ENCODE data around the gene RERE.
"Not testable (repeated sequence)": the region's sequence is repeated elsewhere in the genome, so short reads cannot be mapped to it uniquely, and the experiment has no call there.

RERE gene

DNA sequence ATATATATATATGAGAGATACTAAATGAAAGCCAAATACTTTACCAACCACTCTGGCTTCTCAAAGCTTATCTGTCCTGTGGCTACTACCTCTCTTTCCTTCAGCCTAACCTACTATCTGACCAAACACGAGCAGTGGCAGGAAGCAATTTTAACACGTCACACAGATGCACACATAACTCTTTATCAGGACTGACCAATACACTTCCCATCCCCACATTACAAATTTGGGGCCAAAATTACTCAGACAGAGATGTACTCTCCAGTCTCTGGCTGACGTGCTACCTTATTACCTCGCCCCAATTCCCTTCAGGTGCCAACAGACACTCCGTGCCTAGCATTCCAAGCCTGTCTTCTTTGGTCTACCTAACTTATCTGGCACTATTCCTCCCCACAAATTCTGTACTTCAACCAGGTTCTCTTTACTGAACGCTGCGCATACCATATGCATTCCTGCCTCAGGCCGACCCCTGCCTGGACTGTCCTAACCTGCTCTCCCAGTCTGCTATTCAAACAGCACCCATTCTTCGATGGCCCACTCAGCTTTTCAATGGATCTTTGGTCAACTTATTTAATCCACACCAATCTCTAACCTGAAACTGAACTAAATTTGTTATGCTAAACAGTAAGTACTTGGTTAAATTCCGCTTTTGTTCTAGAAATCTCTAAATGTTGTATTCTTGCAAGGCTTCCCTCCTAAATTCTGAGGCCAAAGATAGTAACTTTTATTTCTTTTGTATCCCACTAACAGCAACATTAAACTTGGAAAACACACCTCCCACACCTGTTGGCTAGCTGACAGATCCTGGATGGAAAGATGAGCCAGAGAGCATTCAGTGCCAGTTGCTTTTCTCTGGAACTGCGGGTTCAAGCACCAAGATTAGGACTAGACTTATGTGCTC is 27.9 kb downstream of the RERE start:
- DNase-seq (ENCODE audit: low read depth) = no peak
- H3K4me3 ChIP-seq (replicated peaks; ENCODE audit: low read depth, low read length) = no peak overlapping the region
- no peak for TF ChIP-seq CTCF (IDR thresholded peaks at IDR 0.05; ENCODE audit: low read length, missing control alignments)

DNA sequence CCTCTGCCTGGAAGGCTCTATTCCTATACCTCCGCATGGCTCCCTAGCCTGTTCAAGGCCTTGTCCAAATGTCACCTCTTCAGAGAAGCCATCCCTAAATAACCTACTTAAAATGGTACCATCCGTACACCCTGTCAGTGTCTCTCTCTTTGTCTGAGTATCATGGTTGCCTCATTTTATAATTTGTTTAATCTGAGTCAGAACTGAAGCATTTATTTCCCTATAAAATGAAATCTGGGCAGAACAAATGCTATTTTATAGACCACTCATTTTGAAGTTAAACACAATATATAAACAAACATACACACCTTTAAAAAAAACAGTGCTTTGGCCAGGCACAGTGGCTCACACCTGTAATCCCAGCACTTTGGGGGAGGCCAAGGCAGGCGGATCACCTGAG is 30.2 kb downstream of the RERE start:
- H3K4me3 ChIP-seq (replicated peaks; ENCODE audit: low read depth, low read length) = no peak overlapping the region
- no peak for DNase-seq (ENCODE audit: low read depth)
- TF ChIP-seq CTCF (IDR thresholded peaks at IDR 0.05; ENCODE audit: low read length, missing control alignments) = no peak

DNA sequence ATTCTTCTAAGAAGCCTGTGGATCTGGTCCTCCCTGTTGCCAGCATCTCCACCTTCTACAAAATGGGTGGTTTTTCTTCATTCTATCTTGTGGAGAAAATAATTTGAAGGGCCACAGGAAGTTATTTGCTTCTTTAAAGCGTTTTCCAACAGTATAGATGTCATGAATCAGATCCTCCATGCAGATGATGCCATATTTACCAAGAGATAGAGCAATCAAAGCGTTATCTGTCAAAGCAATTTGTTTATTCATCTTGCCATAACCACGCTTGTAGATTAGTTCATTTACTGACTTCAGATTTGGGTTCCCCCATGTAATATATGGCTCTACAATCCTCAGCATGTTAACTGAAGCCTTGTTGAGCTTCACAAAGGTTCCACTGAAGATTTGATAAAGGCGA is 31.2 kb downstream of the RERE start:
- H3K4me3 ChIP-seq (replicated peaks; ENCODE audit: low read depth, low read length); DNase-seq (ENCODE audit: low read depth): not testable (repeated sequence)

DNA sequence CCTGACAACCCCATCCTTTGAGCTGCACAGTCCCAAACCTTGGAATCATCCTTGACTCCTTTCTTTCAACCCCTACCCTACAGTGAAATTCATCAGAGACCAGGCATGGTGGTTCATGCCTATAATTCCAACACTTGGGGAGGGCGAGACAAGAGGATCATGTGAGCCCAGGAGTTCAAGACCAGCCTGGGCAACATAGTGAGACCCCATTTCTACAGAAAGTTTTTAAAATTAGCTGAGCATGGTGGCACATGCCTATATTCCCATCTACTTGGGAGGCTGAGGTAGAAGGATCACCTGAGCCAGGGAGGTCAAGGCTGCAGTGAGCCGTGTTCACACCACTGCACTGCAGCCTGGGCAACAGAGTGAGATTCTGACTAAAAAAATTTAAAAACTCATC is 34.5 kb downstream of the RERE start:
- no peak overlapping the region for H3K4me3 ChIP-seq (replicated peaks; ENCODE audit: low read depth, low read length)
- DNase-seq (ENCODE audit: low read depth) = no peak
- no peak for TF ChIP-seq CTCF (IDR thresholded peaks at IDR 0.05; ENCODE audit: low read length, missing control alignments)

GRCh38 chr1:8782001-8782620 is 35.3 kb downstream of the RERE start:
- TF ChIP-seq CTCF (IDR thresholded peaks at IDR 0.05; ENCODE audit: low read length, missing control alignments) = no peak
- H3K4me3 ChIP-seq (replicated peaks; ENCODE audit: low read depth, low read length) = no peak overlapping the region
- no peak for DNase-seq (ENCODE audit: low read depth)

DNA sequence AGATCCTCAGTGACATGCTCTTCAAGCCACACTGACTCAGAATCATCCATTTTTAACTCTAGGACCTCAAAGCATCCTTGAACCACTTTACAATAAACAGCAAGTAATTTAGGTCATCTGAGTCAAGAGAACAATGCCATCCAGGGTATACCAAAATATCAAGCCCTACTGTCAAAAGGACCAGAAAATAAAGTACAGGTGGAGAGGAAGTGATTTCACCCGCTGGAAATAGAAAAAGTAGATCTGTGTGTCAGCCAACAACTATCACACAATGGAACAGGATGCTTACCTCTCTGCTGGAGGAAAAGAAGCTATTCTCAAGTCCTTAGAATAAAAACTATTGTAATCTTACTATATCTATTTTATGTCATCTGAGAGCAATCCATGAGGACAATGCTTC is 37.0 kb downstream of the RERE start:
- H3K4me3 ChIP-seq (replicated peaks; ENCODE audit: low read depth, low read length) = no peak overlapping the region
- no peak for DNase-seq (ENCODE audit: low read depth)
- no peak for TF ChIP-seq CTCF (IDR thresholded peaks at IDR 0.05; ENCODE audit: low read length, missing control alignments)

GRCh38 chr1:8777867-8778266 is 39.6 kb downstream of the RERE start:
- TF ChIP-seq CTCF (IDR thresholded peaks at IDR 0.05; ENCODE audit: low read length, missing control alignments) = no peak
- DNase-seq (ENCODE audit: low read depth) = no peak
- H3K4me3 ChIP-seq (replicated peaks; ENCODE audit: low read depth, low read length) = no peak overlapping the region
